Measurements from ENCODE around the gene EEF1AKMT4. TPM values are rescaled to one million over a fixed set of nuclear protein-coding genes. Genes with fewer than 3 reads are reported as not detected.

The EEF1AKMT4 gene
- total and polyA plus RNA-seq, 2 of the 4 experiments (the other 2 are of a cell fraction), result 2.9 to 3.6 TPM

GRCh38 chr3:184282941-184283340 is 33.5 kb downstream of the EEF1AKMT4 start:
- H4K91ac ChIP-seq (ENCODE audit: insufficient read depth, low read depth, low read length), result no peak overlapping the region
- intact Hi-C loops (cut with micrococcal nuclease), result no loop called here

More at GRCh38 chr3:184282941-184283340, 33.5 kb downstream of the EEF1AKMT4 start:
- H4K20me1 ChIP-seq (ENCODE audit: insufficient read depth, low read length), result no peaks in the 10 kb centered on the region
- H3K14ac ChIP-seq (replicated peaks; ENCODE audit: low read depth, low read length), result no peak overlapping the region
- no peaks in the 10 kb centered on the region for H3K36me3 ChIP-seq (ENCODE audit: control insufficient read depth, insufficient read depth, low read length)
- dilution Hi-C loops (cut with HindIII; ENCODE audit: low sequenced_read_pairs, unreplicated experiment), result no loop called here
- no peak overlapping the region for H2AFZ ChIP-seq (replicated peaks; ENCODE audit: low read length, poor library complexity)
- ATAC-seq (ENCODE audit: low read depth), result no peak
- no peak overlapping the region for H3K4me3 ChIP-seq (ENCODE audit: insufficient read depth, low read depth, low read length)
- BruUV-seq (replicated peaks), result no TSS peak
- DNase-seq, result no peak
- H3K23ac ChIP-seq (ENCODE audit: low read depth, low read length), result no peak overlapping the region
- H2AK5ac ChIP-seq (ENCODE audit: low read depth, low read length), result no peak overlapping the region
- no peak overlapping the region for H3K18ac ChIP-seq (ENCODE audit: low read depth, low read length)
- H2BK20ac ChIP-seq (ENCODE audit: low read depth, low read length), result no peak overlapping the region
- POLR2A ChIA-PET (ENCODE audit: unreplicated experiment), result interaction anchor here (0.5 kb wide), 1 partner anchor 257 kb away, joined by 11 read pairs; no protein-coding TSS in a partner anchor
- H4K5ac ChIP-seq (ENCODE audit: low read depth, low read length), result no peak overlapping the region
- H3K4ac ChIP-seq (ENCODE audit: low read depth, low read length), result no peak overlapping the region
- 50% methylated on average over 1 of the region's 4 CpGs; no CpG with 5 or more reads in 1 of the 2 experiments for WGBS, 2 experiments (ENCODE audit: extremely low coverage in 2 of 2, insufficient read length in 1 of 2)
- H4K8ac ChIP-seq (ENCODE audit: low read depth in 2 of 2, low read length in 2 of 2), result no peak overlapping the region
- H3K56ac ChIP-seq (ENCODE audit: extremely low read depth, insufficient read depth, low read length), result no peak overlapping the region
- no peaks in the 10 kb centered on the region for H3K4me1 ChIP-seq (ENCODE audit: control insufficient read depth, insufficient read depth, low read length)
- H3K4me2 ChIP-seq (ENCODE audit: low read depth, low read length), result no peak overlapping the region
- TF ChIP-seq ELK1 (IDR thresholded peaks at IDR 0.05; ENCODE audit: borderline replicate concordance, low read depth, low read length) (no peak), RFX5 (IDR thresholded peaks at IDR 0.05; ENCODE audit: low read depth, low read length) (no peak), FOS (IDR thresholded peaks at IDR 0.05; ENCODE audit: low read depth, low read length) (no peak), MAZ (IDR thresholded peaks at IDR 0.05; ENCODE audit: borderline replicate concordance, low read depth, low read length) (no peak)
- H3K79me1 ChIP-seq (ENCODE audit: low read depth in 1 of 2, low read length in 2 of 2), result no peaks in the 10 kb centered on the region
- H3K27ac ChIP-seq (ENCODE audit: insufficient read depth, low read length), result no peak overlapping the region
- H3K9ac ChIP-seq (ENCODE audit: low read depth, low read length), result no peak overlapping the region
- H2AK9ac ChIP-seq (replicated peaks; ENCODE audit: low read depth, low read length, poor library complexity), result no peak overlapping the region
- in situ Hi-C loops (cut with MboI; ENCODE audit: low sequenced_read_pairs), result loop anchor here (10.0 kb wide), 1 partner anchor 388 kb away; no protein-coding TSS in a partner anchor
- CTCF ChIA-PET, result interaction anchor here (0.6 kb wide), 1 partner anchor 467 kb away, joined by 4 read pairs; no protein-coding TSS in a partner anchor
- no peak overlapping the region for H2BK15ac ChIP-seq (ENCODE audit: low read depth, low read length)
- no peak overlapping the region for H2BK5ac ChIP-seq (ENCODE audit: low read depth, low read length, poor library complexity, severe bottlenecking)
- H2BK120ac ChIP-seq (ENCODE audit: low read depth, low read length), result no peak overlapping the region
- no peaks in the 10 kb centered on the region for H3K9me1 ChIP-seq (ENCODE audit: insufficient read depth, low read length)
- peaks cover 3% of the 10 kb centered on the region for H3K9me3 ChIP-seq (ENCODE audit: control insufficient read depth, insufficient read depth, low read length)
- H3K27me3 ChIP-seq (ENCODE audit: control insufficient read depth, insufficient read depth, low read length), result peaks cover 48% of the 10 kb centered on the region

All from IMR-90 (cell line).